ENCODE results near the gene CA5A. TPM values are rescaled to one million over a fixed set of nuclear protein-coding genes. Genes with fewer than 3 reads are reported as not detected.

CA5A gene
- total and polyA plus RNA-seq, 2 of the 13 experiments (the other 11 are each of a cell fraction or from before 2014, with no cell fraction given), result 66.8 to 106 TPM

- TF ChIP-seq HOXD1 (CRISPR knock-in tag; IDR thresholded peaks at IDR 0.05) (peak; percentile 76; the same call in 1 of the 2 replicates), LRRFIP1 (CRISPR knock-in tag; conservative IDR thresholded peaks at IDR 0.05) (no peak; the same call in 1 of the 2 replicates), ZNF546 (CRISPR knock-in tag; conservative IDR thresholded peaks at IDR 0.05) (peak; percentile 80; the same call in 1 of the 2 replicates), ZMYM4 (CRISPR knock-in tag; IDR thresholded peaks at IDR 0.05) (peak; percentile 91), KLF16 (CRISPR knock-in tag; IDR thresholded peaks at IDR 0.05) (peak in 1 of 2 experiments; percentile 80; a peak in 1 of 4 replicates), ATM (IDR thresholded peaks at IDR 0.05; ENCODE audit: borderline replicate concordance) (no peak), TSC22D2 (CRISPR knock-in tag; IDR thresholded peaks at IDR 0.05; ENCODE audit: borderline replicate concordance) (peak; percentile 91; the same call in 1 of the 2 replicates), ZNF142 (CRISPR knock-in tag; IDR thresholded peaks at IDR 0.05) (peak; percentile 24; the same call in 1 of the 2 replicates), ZNF441 (CRISPR knock-in tag; IDR thresholded peaks at IDR 0.05; ENCODE audit: borderline replicate concordance) (0 out of 2 replicates have a peak, but pooled peaks have one; percentile 37), CHCHD3 (CRISPR knock-in tag; IDR thresholded peaks at IDR 0.05) (no peak), ZNF691 (CRISPR knock-in tag; IDR thresholded peaks at IDR 0.05; ENCODE audit: borderline replicate concordance, low read depth) (peak; percentile 89; the same call in 1 of the 2 replicates), ZNF558 (CRISPR knock-in tag; IDR thresholded peaks at IDR 0.05; ENCODE audit: borderline replicate concordance) (peak; percentile 18; the same call in 1 of the 2 replicates), TFDP1 (CRISPR knock-in tag; IDR thresholded peaks at IDR 0.05; ENCODE audit: borderline replicate concordance) (peak; percentile 27; the same call in 1 of the 2 replicates), RNF219 (CRISPR knock-in tag; IDR thresholded peaks at IDR 0.05) (0 out of 2 replicates have a peak, but pooled peaks have one; percentile 30)
Measured at GRCh38 chr16:87936375-87937230, at the start of gene CA5A (continued).
